HUES48 (cell line): ENCODE data around the gene CDHR5.

Source experiments
- H3K27ac ChIP-seq: one replicate; pipeline ENCODE4 v1.7.0; 2013; ENCODE audit warnings: low read depth, low read length, inconsistent platforms
- H3K27me3 ChIP-seq: 2 replicates; pipeline ENCODE4 v1.6.1; 2013; ENCODE audit warnings: mild to moderate bottlenecking, low read length; ENCODE audit not compliant: control insufficient read depth, insufficient read depth
- H3K36me3 ChIP-seq: 2 replicates; pipeline ENCODE4 v1.6.1; 2013; ENCODE audit warnings: low read length; ENCODE audit not compliant: control insufficient read depth, insufficient read depth
- H3K4me1 ChIP-seq: 2 replicates; pipeline ENCODE4 v1.6.1; 2013; ENCODE audit warnings: mild to moderate bottlenecking, low read length; ENCODE audit not compliant: control insufficient read depth, insufficient read depth
- H3K4me3 ChIP-seq: 2 replicates; pipeline ENCODE4 v1.5.1; 2013; ENCODE audit warnings: mild to moderate bottlenecking, low read depth, low read length
- H3K9ac ChIP-seq: 2 replicates; pipeline ENCODE4 v1.6.1; 2013; ENCODE audit warnings: mild to moderate bottlenecking, low read depth, low read length, moderate library complexity
- H3K9me3 ChIP-seq: 2 replicates; pipeline ENCODE4 v1.6.1; 2013; ENCODE audit warnings: low read length; ENCODE audit not compliant: control insufficient read depth, insufficient read depth

CDHR5 gene

DNA sequence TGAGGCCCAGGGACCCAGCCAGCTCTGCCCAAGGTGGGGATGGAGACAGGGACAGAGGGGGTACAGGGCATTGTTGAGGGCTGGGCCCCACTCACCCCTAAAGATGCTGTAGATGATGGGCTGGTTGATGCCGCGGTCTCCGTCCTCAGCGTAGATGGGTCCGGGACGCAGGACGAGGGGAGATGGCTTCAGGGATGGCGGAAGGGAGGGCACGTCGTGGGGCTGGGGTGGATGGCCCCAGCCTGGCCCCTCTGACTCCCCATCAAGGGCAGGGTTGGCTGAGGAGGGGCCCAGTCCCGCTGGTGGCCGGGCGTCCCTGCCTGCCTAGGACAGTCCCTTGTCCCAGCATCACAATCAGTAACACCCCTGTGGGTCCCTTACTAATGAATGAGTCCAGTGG lies 4.6 kb downstream of the CDHR5 start:
- H3K27ac ChIP-seq: no peak overlapping the region
- no peaks in the 10 kb centered on the region; the same call in 1 of the 2 replicates for H3K36me3 ChIP-seq
- H3K27me3 ChIP-seq: no peaks in the 10 kb centered on the region
- no peak overlapping the region for H3K4me3 ChIP-seq
- no peak overlapping the region for H3K9ac ChIP-seq
- H3K9me3 ChIP-seq: no peaks in the 10 kb centered on the region
- H3K4me1 ChIP-seq: no peaks in the 10 kb centered on the region

DNA sequence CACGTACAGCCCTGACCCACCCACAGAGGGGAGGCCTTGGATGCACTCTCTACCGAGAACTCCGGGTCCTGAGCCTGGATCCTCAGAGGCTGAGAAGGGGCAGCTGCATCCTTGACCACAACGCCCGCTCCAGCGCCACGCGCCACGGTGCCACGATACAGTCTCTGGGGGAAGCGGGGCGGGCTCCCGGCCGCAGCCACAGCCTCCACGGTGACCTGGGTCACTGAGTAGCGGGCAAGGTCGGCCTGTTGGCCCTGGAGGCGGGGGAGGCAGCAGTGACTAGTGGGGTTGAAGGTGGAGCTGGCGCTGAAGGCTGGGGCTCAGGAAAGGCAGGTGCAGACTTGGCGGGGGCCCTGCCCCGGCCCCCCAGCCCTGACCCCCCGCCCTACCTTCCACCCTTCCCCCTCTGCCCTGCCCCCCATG lies 5.1 kb downstream of the CDHR5 start:
- Histone ChIP-seq H3K36me3 (peaks cover 1% of the 10 kb centered on the region; the same call in 1 of the 2 replicates), H3K27ac (no peak overlapping the region), H3K4me3 (no peak overlapping the region), H3K27me3 (no peaks in the 10 kb centered on the region), H3K4me1 (no peaks in the 10 kb centered on the region), H3K9ac (no peak overlapping the region), H3K9me3 (no peaks in the 10 kb centered on the region)

DNA sequence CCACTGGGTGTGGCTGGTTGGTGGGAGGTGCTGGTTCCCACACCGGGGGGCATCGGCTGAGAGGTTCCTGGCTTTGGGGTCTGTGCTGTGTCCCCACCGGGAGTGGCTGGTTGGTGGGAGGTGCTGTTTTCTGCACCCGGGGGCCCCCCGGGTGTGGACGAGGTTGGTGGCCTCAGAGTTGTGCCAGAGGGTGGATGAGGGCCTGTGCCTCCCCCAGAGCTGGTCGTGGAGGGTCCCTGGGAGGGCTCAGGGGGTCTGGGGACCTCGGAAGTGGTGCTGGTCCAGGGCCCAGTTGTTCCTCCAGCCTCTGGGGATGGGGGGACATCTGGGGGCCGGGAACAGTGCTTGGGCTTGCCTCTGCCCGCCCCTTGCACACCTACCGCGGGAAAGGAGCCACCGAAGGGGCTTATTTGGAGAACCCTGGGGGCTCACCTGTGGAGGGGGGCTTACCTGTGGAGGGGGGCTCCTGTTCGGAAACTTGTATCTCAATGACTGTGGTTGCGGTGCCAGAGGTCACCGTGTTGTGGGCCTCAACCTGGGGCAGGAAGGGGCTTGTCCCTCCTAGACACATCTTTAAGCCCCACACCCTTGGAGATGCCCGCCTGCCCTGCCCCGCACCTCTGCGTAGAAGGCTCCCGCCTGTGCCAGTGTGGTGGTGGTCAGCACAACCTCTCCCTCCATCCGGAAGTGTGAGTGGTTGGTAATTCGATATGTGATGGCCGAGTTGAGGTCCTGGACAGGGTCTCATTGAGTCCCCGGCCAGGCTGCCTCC lies 5.7 kb downstream of the CDHR5 start:
- no peaks in the 10 kb centered on the region for H3K27me3 ChIP-seq
- H3K9me3 ChIP-seq: no peaks in the 10 kb centered on the region
- no peak overlapping the region for H3K27ac ChIP-seq
- H3K4me3 ChIP-seq: no peak overlapping the region
- H3K9ac ChIP-seq: no peak overlapping the region
- H3K4me1 ChIP-seq: no peaks in the 10 kb centered on the region
- H3K36me3 ChIP-seq: peaks cover 5% of the 10 kb centered on the region; the same call in 1 of the 2 replicates

DNA sequence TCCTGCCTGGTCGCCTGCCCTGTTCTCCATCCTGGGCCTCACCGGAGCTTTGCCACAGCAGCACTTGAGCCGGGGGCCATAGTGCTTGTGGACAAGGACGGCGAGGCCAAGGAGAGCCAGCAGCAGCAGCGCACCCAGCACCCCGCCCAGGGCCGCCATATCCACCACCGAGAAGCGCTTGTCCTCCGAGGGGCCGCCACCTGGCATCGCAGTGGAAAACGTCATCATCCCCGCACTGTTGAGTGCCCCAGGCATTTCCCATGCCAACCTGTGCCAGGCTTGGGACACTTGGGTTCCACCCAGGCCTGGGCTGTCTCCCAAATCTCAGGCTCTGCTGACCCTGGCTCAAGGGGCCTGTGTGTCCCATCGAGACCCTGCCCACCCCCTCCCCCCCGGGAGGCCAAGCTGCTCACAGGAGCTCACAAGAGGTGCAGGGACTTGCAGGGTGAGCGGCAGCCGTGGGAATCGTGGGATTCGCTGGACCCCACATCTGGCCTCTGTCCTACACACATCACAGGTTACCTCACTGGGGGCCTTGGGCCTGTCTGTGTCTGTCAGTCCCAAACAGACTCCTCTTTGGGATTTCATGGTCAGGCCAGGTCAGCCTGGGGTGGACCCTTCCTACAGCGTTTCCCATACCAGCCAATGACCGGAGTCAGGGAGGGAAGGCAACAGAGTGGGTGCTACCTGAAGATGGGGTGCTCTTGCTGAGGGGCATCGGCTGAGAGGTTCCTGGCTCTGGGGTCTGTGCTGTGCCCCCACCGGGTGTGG lies 6.7 kb downstream of the CDHR5 start:
- no peaks in the 10 kb centered on the region for H3K4me1 ChIP-seq
- H3K4me3 ChIP-seq: no peak overlapping the region
- no peaks in the 10 kb centered on the region for H3K9me3 ChIP-seq
- H3K9ac ChIP-seq: no peak overlapping the region
- no peak overlapping the region for H3K27ac ChIP-seq
- H3K36me3 ChIP-seq: peaks cover 7% of the 10 kb centered on the region; the same call in 1 of the 2 replicates
- H3K27me3 ChIP-seq: no peaks in the 10 kb centered on the region

DNA sequence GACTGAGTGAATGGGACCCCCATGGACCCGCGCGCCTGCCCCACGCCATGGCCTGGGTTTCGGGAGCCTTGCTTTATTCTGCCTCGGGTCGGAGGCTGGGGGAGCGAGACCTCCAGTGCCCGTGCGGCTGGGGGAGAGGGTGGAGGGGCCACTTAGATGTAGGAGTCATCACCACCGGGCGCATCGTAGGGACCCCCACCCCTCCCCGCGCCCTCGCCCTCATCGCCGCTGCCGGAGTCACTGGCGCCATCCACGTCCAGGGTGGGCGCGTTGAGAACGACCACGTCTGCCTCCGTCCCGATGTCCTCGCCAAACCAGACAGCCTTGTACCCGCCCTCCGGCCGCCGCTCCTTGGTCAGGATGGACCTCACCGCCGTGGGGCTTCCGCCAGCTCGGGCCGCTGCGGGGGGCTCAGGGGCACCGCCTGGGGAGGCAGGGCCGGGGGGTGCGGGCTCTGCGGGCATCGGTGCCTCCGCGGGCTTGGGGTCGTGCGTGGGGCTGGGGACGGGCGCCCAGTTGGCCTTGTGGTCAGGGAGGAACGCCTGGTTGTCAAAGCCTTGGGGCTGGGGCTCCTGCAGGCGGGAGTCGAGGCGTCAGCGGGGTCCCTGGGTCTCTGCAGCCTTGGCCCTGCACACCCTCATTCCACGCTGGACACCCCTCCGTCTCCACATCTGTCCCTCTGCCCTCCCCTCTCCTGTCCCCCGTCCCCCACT lies 7.4 kb downstream of the CDHR5 start:
- Histone ChIP-seq H3K27me3 (no peaks in the 10 kb centered on the region), H3K4me3 (no peak overlapping the region), H3K27ac (no peak overlapping the region), H3K4me1 (no peaks in the 10 kb centered on the region), H3K9me3 (no peaks in the 10 kb centered on the region), H3K36me3 (peaks cover 15% of the 10 kb centered on the region), H3K9ac (no peak overlapping the region)

DNA sequence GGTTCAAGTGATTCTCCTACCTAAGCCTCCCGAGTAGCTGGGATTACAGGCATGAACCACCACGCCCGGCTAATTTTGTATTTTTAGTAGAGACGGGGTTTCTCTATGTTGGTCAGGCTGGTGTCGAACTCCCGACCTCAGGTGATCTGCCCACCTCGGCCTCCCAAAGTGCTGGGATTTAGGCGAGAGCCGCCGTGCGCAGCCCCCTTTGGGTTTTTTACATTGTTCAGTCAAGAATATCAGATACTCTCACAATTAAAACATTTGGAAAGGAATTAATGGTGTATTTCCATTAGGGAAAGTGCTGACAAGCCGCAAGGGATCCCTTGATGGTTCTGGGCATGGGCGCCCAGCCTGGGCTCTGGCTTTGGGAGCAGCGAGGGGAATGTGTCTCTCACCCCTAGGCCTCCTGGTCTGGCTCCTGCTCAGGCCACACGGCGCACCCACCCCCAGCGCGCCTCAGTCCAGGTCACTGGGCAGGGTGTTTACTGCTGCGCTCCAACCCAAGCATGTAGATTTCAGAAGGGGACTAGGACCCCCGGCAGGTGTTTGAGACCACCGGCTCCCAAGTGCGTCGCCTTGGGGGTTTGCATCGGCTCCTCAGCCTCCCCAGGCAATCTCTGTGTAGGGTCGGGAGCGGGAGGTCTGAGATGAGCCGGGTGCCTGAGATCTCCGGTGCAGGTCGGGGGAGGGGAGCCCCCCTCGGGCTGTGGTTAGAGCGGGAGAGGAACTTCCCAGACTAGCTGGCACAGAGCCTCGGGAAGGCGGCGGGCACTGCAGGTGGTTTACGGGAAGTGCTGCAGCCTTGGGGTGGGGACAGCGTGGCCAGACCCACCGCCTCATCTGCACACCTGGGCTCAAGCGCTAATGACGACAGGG lies 8.2 kb downstream of the CDHR5 start:
- Histone ChIP-seq H3K4me3 (peak overlapping the region; percentile 81; the same call in 1 of the 2 replicates), H3K27ac (no peak overlapping the region)

DNA sequence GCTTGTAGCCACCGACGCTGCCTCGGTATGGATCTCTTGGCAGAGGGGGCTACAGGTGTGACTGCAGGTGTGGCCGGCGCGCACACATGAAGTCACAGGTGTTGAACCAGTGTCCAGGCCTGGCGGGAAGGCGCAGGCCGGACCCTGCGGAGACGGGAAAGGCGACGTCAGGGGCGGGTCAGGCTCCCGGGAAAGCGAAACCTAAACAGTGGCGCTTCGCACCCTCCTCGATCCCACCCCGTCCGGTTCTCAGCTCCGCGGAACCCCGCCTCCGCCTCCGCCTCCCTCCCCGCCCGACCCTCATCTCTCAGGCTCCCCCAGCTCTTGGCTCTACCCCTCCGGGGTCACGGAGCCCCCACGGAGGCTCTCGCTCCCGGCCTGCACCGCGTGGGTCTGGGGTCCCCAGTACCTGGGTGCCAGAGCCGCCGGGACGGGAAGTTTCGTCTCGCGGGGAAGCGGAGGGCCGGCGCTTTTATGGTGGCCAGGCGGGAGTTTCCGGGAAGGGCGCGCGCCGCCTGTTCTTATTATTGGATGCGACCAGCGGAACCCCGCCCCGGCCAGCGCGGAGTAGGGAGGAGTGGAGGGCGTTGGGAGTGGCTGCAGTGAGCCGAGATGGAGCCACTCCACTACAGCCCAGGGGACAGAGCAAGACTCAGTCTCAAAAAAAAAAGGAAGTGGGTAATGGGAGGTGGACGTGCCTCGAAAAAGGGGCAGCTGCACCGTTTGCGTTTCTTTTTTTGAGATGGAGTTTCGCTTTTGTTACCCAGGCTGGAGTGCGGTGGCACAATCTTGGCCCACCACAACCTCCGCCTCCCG lies 9.0 kb downstream of the CDHR5 start, which contains the start of gene IRF7:
Gene IRF7, minus strand, starts transcription at position 447 of the 816 bp plus-strand sequence. CDS start 586 bp downstream, outside the sequence.
- peak within 1 kb of the TSS; percentile 81 for H3K4me3 ChIP-seq
- peaks cover 31% of the 10 kb centered on the region for H3K36me3 ChIP-seq
- H3K27ac ChIP-seq: peak within 1 kb of the TSS; percentile 93
- H3K9me3 ChIP-seq: no peaks in the 10 kb centered on the region
- no peaks in the 10 kb centered on the region for H3K4me1 ChIP-seq
- H3K27me3 ChIP-seq: no peaks in the 10 kb centered on the region
- peak within 1 kb of the TSS; percentile 79 for H3K9ac ChIP-seq

More for the DNA sequence above, 8.2 kb downstream of the CDHR5 start:
- Histone ChIP-seq H3K9ac (no peak overlapping the region), H3K4me1 (no peaks in the 10 kb centered on the region), H3K27me3 (no peaks in the 10 kb centered on the region), H3K9me3 (no peaks in the 10 kb centered on the region), H3K36me3 (peaks cover 23% of the 10 kb centered on the region)

DNA sequence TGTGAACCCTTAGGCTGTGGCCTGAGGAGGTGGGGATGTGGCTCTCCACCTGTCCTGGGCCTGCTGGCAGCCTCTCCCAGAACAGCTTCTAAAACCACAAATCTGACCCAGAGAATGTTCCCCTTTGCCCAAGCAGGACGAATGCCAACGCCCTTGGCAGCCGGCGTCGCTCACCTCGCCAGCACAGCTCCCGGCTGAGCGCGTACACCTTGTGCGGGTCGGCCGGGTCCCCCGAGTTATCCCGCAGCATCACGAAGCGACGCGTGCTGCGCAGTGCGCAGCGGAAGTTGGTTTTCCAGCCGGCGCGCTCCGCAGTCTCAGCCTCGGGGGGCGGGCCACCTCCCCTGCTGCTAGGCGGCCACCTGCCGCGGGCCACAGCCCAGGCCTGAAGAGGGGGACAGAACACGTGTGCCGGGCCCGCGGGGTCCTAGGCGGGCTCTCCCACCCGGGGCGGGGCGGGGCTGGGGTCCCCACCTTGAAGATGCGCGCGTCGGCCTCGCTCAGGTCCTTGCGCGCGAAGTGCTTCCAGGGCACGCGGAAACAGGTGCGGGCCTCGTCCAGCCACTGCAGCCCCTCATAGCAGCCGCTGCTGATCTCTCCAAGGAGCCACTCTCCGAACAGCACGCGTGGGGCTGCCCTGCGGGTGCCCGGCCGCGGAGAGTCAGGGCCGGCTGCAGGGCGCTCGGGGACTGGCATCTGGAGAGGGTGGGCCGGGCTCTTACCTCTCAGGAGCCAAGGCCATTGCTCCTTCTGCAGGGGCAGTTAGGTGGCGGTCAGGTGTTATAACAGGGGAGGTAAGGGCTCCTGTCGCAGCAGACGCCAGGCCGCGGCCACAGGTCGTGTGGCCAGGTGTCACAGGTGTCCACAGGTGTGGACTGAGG lies 9.9 kb downstream of the CDHR5 start:
- Histone ChIP-seq H3K9ac (peak overlapping the region; percentile 58; the same call in 1 of the 2 replicates), H3K4me1 (no peaks in the 10 kb centered on the region), H3K27ac (peak overlapping the region; percentile 93)

DNA sequence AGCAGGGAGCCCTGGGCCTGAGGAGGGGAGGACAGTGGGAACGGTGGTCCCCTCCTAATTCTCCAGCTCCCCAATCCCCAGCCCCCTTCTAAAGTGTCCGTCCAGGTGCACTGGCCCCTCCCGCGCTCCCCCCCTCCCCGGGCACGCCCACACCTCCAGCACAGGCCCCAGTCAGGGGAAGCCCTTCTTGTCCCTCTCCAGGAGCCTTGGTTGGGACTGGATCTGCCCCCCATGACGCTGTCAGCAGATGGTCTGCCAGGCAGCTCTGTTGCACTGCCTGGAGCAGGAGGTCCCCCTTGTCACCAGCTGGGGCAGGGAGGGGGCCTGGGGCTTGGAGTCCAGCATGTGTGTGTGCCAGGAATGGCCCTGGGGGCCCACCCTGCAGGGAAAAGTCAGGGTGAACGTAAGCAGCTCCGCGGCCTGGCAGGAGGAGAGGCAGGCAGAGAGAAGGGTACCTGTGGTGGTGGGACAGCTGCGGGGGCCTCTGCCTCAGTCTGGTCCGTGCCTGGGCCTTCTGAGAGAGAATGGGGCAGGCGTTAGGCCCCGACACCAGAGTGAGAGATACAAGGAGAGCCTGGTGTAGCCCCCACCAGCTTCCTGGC lies 10.6 kb downstream of the CDHR5 start:
- Histone ChIP-seq H3K9ac (no peak overlapping the region), H3K9me3 (no peaks in the 10 kb centered on the region), H3K4me1 (no peaks in the 10 kb centered on the region), H3K27me3 (no peaks in the 10 kb centered on the region), H3K4me3 (no peak overlapping the region), H3K27ac (peak overlapping the region; percentile 5), H3K36me3 (peaks cover 47% of the 10 kb centered on the region)

More for the DNA sequence above, 9.9 kb downstream of the CDHR5 start:
- Histone ChIP-seq H3K9me3 (no peaks in the 10 kb centered on the region), H3K27me3 (no peaks in the 10 kb centered on the region), H3K36me3 (peaks cover 40% of the 10 kb centered on the region), H3K4me3 (peak overlapping the region; percentile 81)
